Testis (tissue), 2 donors: ENCODE data around the gene ZNF610.

Experiments
- POLR2A ChIP-seq: fragments of 450-650 bp; IDR thresholded peaks from one replicate; pipeline ENCODE4 v1.6.1; 2017; ENCODE audit warnings: antibody characterized with exemption, mild to moderate bottlenecking, moderate library complexity
- TF ChIP-seq, protein P1 (sequence below), 3 experiments: fragments of 450-650 bp in 2 of 3; fragments of 200-600 bp in 1 of 3; sonication (generic) in 1 of 3; IDR thresholded peaks; one replicate each; pipeline ENCODE4 v1.5.1; 2016 to 2019; ENCODE audit warnings: antibody characterized with exemption in 3 of 3, mild to moderate bottlenecking in 2 of 3, moderate library complexity in 1 of 3

- TF ChIP-seq, protein P1, sequence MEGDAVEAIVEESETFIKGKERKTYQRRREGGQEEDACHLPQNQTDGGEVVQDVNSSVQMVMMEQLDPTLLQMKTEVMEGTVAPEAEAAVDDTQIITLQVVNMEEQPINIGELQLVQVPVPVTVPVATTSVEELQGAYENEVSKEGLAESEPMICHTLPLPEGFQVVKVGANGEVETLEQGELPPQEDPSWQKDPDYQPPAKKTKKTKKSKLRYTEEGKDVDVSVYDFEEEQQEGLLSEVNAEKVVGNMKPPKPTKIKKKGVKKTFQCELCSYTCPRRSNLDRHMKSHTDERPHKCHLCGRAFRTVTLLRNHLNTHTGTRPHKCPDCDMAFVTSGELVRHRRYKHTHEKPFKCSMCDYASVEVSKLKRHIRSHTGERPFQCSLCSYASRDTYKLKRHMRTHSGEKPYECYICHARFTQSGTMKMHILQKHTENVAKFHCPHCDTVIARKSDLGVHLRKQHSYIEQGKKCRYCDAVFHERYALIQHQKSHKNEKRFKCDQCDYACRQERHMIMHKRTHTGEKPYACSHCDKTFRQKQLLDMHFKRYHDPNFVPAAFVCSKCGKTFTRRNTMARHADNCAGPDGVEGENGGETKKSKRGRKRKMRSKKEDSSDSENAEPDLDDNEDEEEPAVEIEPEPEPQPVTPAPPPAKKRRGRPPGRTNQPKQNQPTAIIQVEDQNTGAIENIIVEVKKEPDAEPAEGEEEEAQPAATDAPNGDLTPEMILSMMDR (IDR thresholded peaks at IDR 0.05) = no peak
- TF ChIP-seq POLR2A = no peak
These were observed 74.2 kb downstream of the ZNF610 start for GRCh38 chr19:52410276-52410675.
